CD4-positive, alpha-beta memory T cell (primary cell): ENCODE measurements around the gene MFAP4. TPM values are rescaled to one million over a fixed set of nuclear protein-coding genes. Genes with fewer than 3 reads are reported as not detected.
A peak's percentile ranks its signal among the peaks of the same experiment; 100 is the strongest.

Experiments used
- CTCF ChIA-PET: fragments of 350-600 bp; sonication (Branson Sonifier 250); formaldehyde crosslinking; loops from one replicate; lab custom pipeline; 2021; ENCODE audit warnings: inconsistent platforms; ENCODE audit not compliant: partially characterized antibody; lab: Charles Lee
- POLR2A ChIA-PET: fragments of 350-600 bp; sonication (Branson Sonifier 250); formaldehyde crosslinking; loops from one replicate; lab custom pipeline; 2021; ENCODE audit not compliant: partially characterized antibody; lab: Charles Lee
- DNase-seq, 5 donors: peaks; one replicate each; pipeline versions ENCODE4 v3.0.0 to v3.0.0-alpha.2; 2020 to 2022; ENCODE audit warnings: mixed read lengths in 1 of 5
- H3K27ac ChIP-seq: one replicate; pipeline ENCODE4 v1.7.0; 2013; ENCODE audit warnings: low read depth, low read length
- H3K27me3 ChIP-seq: 2 replicates; pipeline ENCODE4 v1.7.0; 2013; ENCODE audit warnings: mild to moderate bottlenecking, low read length, moderate library complexity; ENCODE audit not compliant: insufficient read depth
- H3K36me3 ChIP-seq: 2 replicates; pipeline ENCODE4 v1.7.0; 2013; ENCODE audit warnings: mild to moderate bottlenecking, low read length, moderate library complexity; ENCODE audit not compliant: insufficient read depth
- H3K4me1 ChIP-seq: 2 replicates; pipeline ENCODE4 v1.7.0; 2013; ENCODE audit warnings: mild to moderate bottlenecking, low read length, moderate library complexity; ENCODE audit not compliant: insufficient read depth
- H3K4me3 ChIP-seq, 2 donors: one replicate each; pipeline ENCODE4 v1.7.0; 2013; ENCODE audit warnings: low read length in 2 of 2, mild to moderate bottlenecking in 1 of 2
- H3K9me3 ChIP-seq, 2 donors: one replicate each; pipeline ENCODE4 v1.7.0; 2013; ENCODE audit warnings: low read length in 2 of 2, control low read depth in 1 of 2; ENCODE audit not compliant: control insufficient read depth in 1 of 2
- H3K27ac Mint-ChIP-seq, 7 donors: one replicate each; pipeline ENCODE4 v1.8.0; 2020 to 2021; ENCODE audit warnings: mixed read lengths in 7 of 7, mild to moderate bottlenecking in 6 of 7, inconsistent platforms in 3 of 7, moderate library complexity in 3 of 7
- H3K27me3 Mint-ChIP-seq, 2 donors: one replicate each; pipeline ENCODE4 v1.8.0; 2020 to 2021; ENCODE audit warnings: mixed read lengths in 2 of 2
- H3K36me3 Mint-ChIP-seq, 2 donors: one replicate each; pipeline ENCODE4 v1.8.0; 2020 to 2021; ENCODE audit warnings: mixed read lengths in 2 of 2, inconsistent platforms in 1 of 2, mild to moderate bottlenecking in 1 of 2
- H3K4me1 Mint-ChIP-seq, 4 donors: one replicate each; pipeline ENCODE4 v1.8.0; 2020 to 2021; ENCODE audit warnings: mixed read lengths in 4 of 4, mild to moderate bottlenecking in 1 of 4
- H3K4me3 Mint-ChIP-seq, 8 donors: one replicate each; pipeline ENCODE4 v1.8.0; 2020 to 2021; ENCODE audit warnings: mixed read lengths in 8 of 8, mild to moderate bottlenecking in 7 of 8, moderate library complexity in 6 of 8, inconsistent platforms in 3 of 8
- H3K9me3 Mint-ChIP-seq, 8 donors: one replicate each; pipeline ENCODE4 v1.8.0; 2020 to 2021; ENCODE audit warnings: mixed read lengths in 8 of 8, mild to moderate bottlenecking in 5 of 8, inconsistent platforms in 3 of 8, moderate library complexity in 1 of 8
- intact Hi-C: fragments of 100-400 bp; cut with micrococcal nuclease; formaldehyde crosslinking; loops from one replicate; pipeline ENCODE4 v1.15.1; 2023
- polyA plus RNA-seq, 2 donors: library from polyadenylated mRNA; unstranded; fragments of 300-500 nt; fragmentation: Illumina TruSeq; gene quantifications; one replicate each; pipeline ENCODE4 v1.2.3, GENCODE V29; 2021
- total RNA-seq, 2 experiments: library from RNA; stranded (reverse); gene quantifications; one replicate each; pipeline ENCODE4 v1.2.3, GENCODE V29; 2021

Gene MFAP4
- total and polyA plus RNA-seq, 4 experiments from 2014 or later = not detected

GRCh38 chr17:19414396-19415280 is 27.6 kb upstream of the MFAP4 start:
- no peak overlapping the region for H3K27ac ChIP-seq
- H3K9me3 Mint-ChIP-seq = no peaks in the 10 kb centered on the region
- no peak for DNase-seq
- H3K27ac Mint-ChIP-seq = no peak overlapping the region
- no peak overlapping the region for H3K4me3 ChIP-seq
- no peaks in the 10 kb centered on the region for H3K27me3 ChIP-seq
- H3K36me3 Mint-ChIP-seq = no peaks in the 10 kb centered on the region
- ChIA-PET POLR2A (no interaction called here), CTCF (no interaction called here)
- H3K4me1 Mint-ChIP-seq = peaks cover 2 to 20% (median 9%) of the 10 kb centered on the region in 4 donors
- intact Hi-C loops = no loop called here
- no peaks in the 10 kb centered on the region for H3K9me3 ChIP-seq
- H3K4me3 Mint-ChIP-seq = no peak overlapping the region
- no peaks in the 10 kb centered on the region for H3K36me3 ChIP-seq
- no peaks in the 10 kb centered on the region for H3K27me3 Mint-ChIP-seq
- peaks cover 4% of the 10 kb centered on the region for H3K4me1 ChIP-seq

- H3K9me3 Mint-ChIP-seq = no peaks in the 10 kb centered on the region
- no peak overlapping the region for H3K4me3 ChIP-seq
- H3K27ac ChIP-seq = no peak overlapping the region
- no peaks in the 10 kb centered on the region for H3K9me3 ChIP-seq
- no peaks in the 10 kb centered on the region for H3K36me3 ChIP-seq
- H3K4me1 ChIP-seq = peaks cover 4% of the 10 kb centered on the region
- no peaks in the 10 kb centered on the region for H3K27me3 Mint-ChIP-seq
- no peak for DNase-seq
- intact Hi-C loops = no loop called here
- no peak overlapping the region for H3K4me3 Mint-ChIP-seq
- H3K36me3 Mint-ChIP-seq = no peaks in the 10 kb centered on the region
- ChIA-PET POLR2A (no interaction called here), CTCF (no interaction called here)
- H3K4me1 Mint-ChIP-seq = peaks cover 1 to 16% (median 9%) of the 10 kb centered on the region in 4 donors
- no peak overlapping the region for H3K27ac Mint-ChIP-seq
- H3K27me3 ChIP-seq = no peaks in the 10 kb centered on the region
Observed at GRCh38 chr17:19413761-19414160, 26.8 kb upstream of the MFAP4 start.

- Mint-ChIP-seq H3K36me3 (no peaks in the 10 kb centered on the region), H3K4me1 (peaks cover 0 to 12% (median 5%) of the 10 kb centered on the region in 4 donors), H3K9me3 (no peaks in the 10 kb centered on the region), H3K4me3 (no peak overlapping the region), H3K27ac (no peak overlapping the region), H3K27me3 (no peaks in the 10 kb centered on the region)
- DNase-seq = no peak
- Histone ChIP-seq H3K4me3 (no peak overlapping the region), H3K36me3 (no peaks in the 10 kb centered on the region), H3K4me1 (peaks cover 3% of the 10 kb centered on the region), H3K27ac (no peak overlapping the region), H3K9me3 (no peaks in the 10 kb centered on the region), H3K27me3 (no peaks in the 10 kb centered on the region)
- intact Hi-C loops = no loop called here
- POLR2A ChIA-PET = no interaction called here
- CTCF ChIA-PET = no interaction called here
Observed at GRCh38 chr17:19412984-19413383, 26.0 kb upstream of the MFAP4 start.

GRCh38 chr17:19412510-19412909 is 25.5 kb upstream of the MFAP4 start:
- H3K27me3 Mint-ChIP-seq = no peaks in the 10 kb centered on the region
- DNase-seq = no peak
- CTCF ChIA-PET = no interaction called here
- POLR2A ChIA-PET = no interaction called here
- H3K4me1 Mint-ChIP-seq = peaks cover 0 to 7% (median 2%) of the 10 kb centered on the region in 4 donors
- intact Hi-C loops = no loop called here
- H3K27me3 ChIP-seq = no peaks in the 10 kb centered on the region
- H3K36me3 Mint-ChIP-seq = no peaks in the 10 kb centered on the region
- H3K27ac Mint-ChIP-seq = no peak overlapping the region
- no peaks in the 10 kb centered on the region for H3K9me3 ChIP-seq
- no peak overlapping the region for H3K27ac ChIP-seq
- H3K4me3 Mint-ChIP-seq = no peak overlapping the region
- no peak overlapping the region for H3K4me3 ChIP-seq
- H3K9me3 Mint-ChIP-seq = no peaks in the 10 kb centered on the region
- H3K36me3 ChIP-seq = no peaks in the 10 kb centered on the region
- no peaks in the 10 kb centered on the region for H3K4me1 ChIP-seq

GRCh38 chr17:19411631-19412030 is 24.6 kb upstream of the MFAP4 start:
- no peak overlapping the region for H3K27ac Mint-ChIP-seq
- H3K9me3 Mint-ChIP-seq = no peaks in the 10 kb centered on the region
- no peaks in the 10 kb centered on the region for H3K36me3 Mint-ChIP-seq
- CTCF ChIA-PET = no interaction called here
- H3K27me3 Mint-ChIP-seq = no peaks in the 10 kb centered on the region
- H3K4me3 Mint-ChIP-seq = no peak overlapping the region
- no peak for DNase-seq
- no peaks in the 10 kb centered on the region for H3K36me3 ChIP-seq
- no peaks in the 10 kb centered on the region for H3K27me3 ChIP-seq
- POLR2A ChIA-PET = no interaction called here
- H3K9me3 ChIP-seq = no peaks in the 10 kb centered on the region
- no peak overlapping the region for H3K4me3 ChIP-seq
- no peaks in the 10 kb centered on the region for H3K4me1 ChIP-seq
- intact Hi-C loops = no loop called here
- H3K27ac ChIP-seq = no peak overlapping the region
- H3K4me1 Mint-ChIP-seq = no peaks in the 10 kb centered on the region

- H3K27ac Mint-ChIP-seq = peak within 1 kb of the TSS in 1 of 7 donors; percentile 43
- CTCF ChIA-PET = no interaction called here
- Histone ChIP-seq H3K4me1 (no peaks in the 10 kb centered on the region), H3K4me3 (no peak within 1 kb of the TSS), H3K36me3 (no peaks in the 10 kb centered on the region), H3K27me3 (no peaks in the 10 kb centered on the region), H3K27ac (no peak within 1 kb of the TSS), H3K9me3 (no peaks in the 10 kb centered on the region)
- intact Hi-C loops = no loop called here
- H3K4me1 Mint-ChIP-seq = no peaks in the 10 kb centered on the region
- POLR2A ChIA-PET = no interaction called here
- no peak for DNase-seq
- no peaks in the 10 kb centered on the region for H3K9me3 Mint-ChIP-seq
- H3K4me3 Mint-ChIP-seq = peak within 1 kb of the TSS in 1 of 8 donors; percentile 34
- no peaks in the 10 kb centered on the region for H3K27me3 Mint-ChIP-seq
- no peaks in the 10 kb centered on the region for H3K36me3 Mint-ChIP-seq
Observed at GRCh38 chr17:19410875-19411620, 24.1 kb upstream of the MFAP4 start, which contains the start of gene RNF112. Gene RNF112 (plus strand): TSS chr17:19411232. CDS start chr17:19411409, 177 bp downstream.

- intact Hi-C loops = no loop called here
- ChIA-PET POLR2A (no interaction called here), CTCF (interaction anchor here (1.2 kb wide), 1 partner anchor 47 kb away, joined by 3 read pairs; the partner anchor contains the start of gene B9D1)
- Mint-ChIP-seq H3K27ac (peak overlapping the region in 1 of 7 donors; percentile 43), H3K27me3 (no peaks in the 10 kb centered on the region), H3K36me3 (no peaks in the 10 kb centered on the region), H3K4me3 (peak overlapping the region in 1 of 8 donors; percentile 34), H3K9me3 (no peaks in the 10 kb centered on the region), H3K4me1 (no peaks in the 10 kb centered on the region)
- H3K4me1 ChIP-seq = no peaks in the 10 kb centered on the region
- H3K36me3 ChIP-seq = no peaks in the 10 kb centered on the region
- no peak for DNase-seq
- H3K27me3 ChIP-seq = no peaks in the 10 kb centered on the region
- no peaks in the 10 kb centered on the region for H3K9me3 ChIP-seq
- H3K4me3 ChIP-seq = no peak overlapping the region
- no peak overlapping the region for H3K27ac ChIP-seq
Observed at GRCh38 chr17:19410091-19410490, 23.1 kb upstream of the MFAP4 start.
